GM23248 (cell line): ENCODE results near the gene FBXW11. TPM values are rescaled to one million over a fixed set of nuclear protein-coding genes. Genes with fewer than 3 reads are reported as not detected.

Source experiments
- DNase-seq: peaks from one replicate; pipeline ENCODE4 v3.0.0-alpha.2; 2015
- H2AFZ ChIP-seq: fragments of 200-600 bp; sonication (generic); 2 replicates; pipeline ENCODE4 v1.6.1; 2016; ENCODE audit warnings: antibody characterized with exemption
- H3F3A ChIP-seq: fragments of 200-600 bp; sonication (generic); 2 replicates; pipeline ENCODE4 v1.6.1; 2016; ENCODE audit warnings: mild to moderate bottlenecking, antibody characterized with exemption, mixed run types; ENCODE audit not compliant: insufficient read depth
- H3K27ac ChIP-seq: fragments of 200-600 bp; sonication (generic); 2 replicates; pipeline ENCODE4 v1.5.1; 2016; ENCODE audit warnings: mild to moderate bottlenecking
- H3K27me3 ChIP-seq: fragments of 200-600 bp; sonication (generic); replicated peaks from 2 replicates; pipeline ENCODE4 v1.6.1; 2016; ENCODE audit warnings: mild to moderate bottlenecking; ENCODE audit not compliant: insufficient read depth
- H3K36me3 ChIP-seq: fragments of 200-600 bp; sonication (generic); 2 replicates; pipeline ENCODE4 v1.6.1; 2016; ENCODE audit warnings: low read depth, mild to moderate bottlenecking
- H3K4me1 ChIP-seq: fragments of 200-600 bp; sonication (generic); 2 replicates; pipeline ENCODE4 v1.6.1; 2016; ENCODE audit warnings: mild to moderate bottlenecking; ENCODE audit not compliant: insufficient read depth
- H3K4me2 ChIP-seq: fragments of 200-600 bp; sonication (generic); one replicate; pipeline ENCODE4 v1.6.1; 2016; ENCODE audit warnings: mild to moderate bottlenecking; ENCODE audit not compliant: unreplicated experiment
- H3K4me3 ChIP-seq: fragments of 200-600 bp; sonication (generic); 2 replicates; pipeline ENCODE4 v1.5.1; 2016; ENCODE audit warnings: mild to moderate bottlenecking
- H3K79me2 ChIP-seq: fragments of 200-600 bp; sonication (generic); 2 replicates; pipeline ENCODE4 v1.6.1; 2016; ENCODE audit warnings: mild to moderate bottlenecking; ENCODE audit not compliant: insufficient read depth
- H3K9ac ChIP-seq: fragments of 200-600 bp; sonication (generic); 2 replicates; pipeline ENCODE4 v1.6.1; 2016; ENCODE audit warnings: mild to moderate bottlenecking
- H3K9me2 ChIP-seq: fragments of 200-600 bp; sonication (generic); 2 replicates; pipeline ENCODE4 v1.6.1; 2016; ENCODE audit warnings: mixed run types, mild to moderate bottlenecking, moderate library complexity; ENCODE audit not compliant: insufficient read depth
- H3K9me3 ChIP-seq: fragments of 200-600 bp; sonication (generic); one replicate; pipeline ENCODE4 v1.6.1; 2017; ENCODE audit warnings: low read depth
- H4K20me1 ChIP-seq: fragments of 200-600 bp; sonication (generic); 2 replicates; pipeline ENCODE4 v1.6.0; 2016; ENCODE audit not compliant: insufficient read depth
- EZH2 ChIP-seq: fragments of 200-600 bp; sonication (generic); IDR thresholded peaks from 2 replicates; pipeline ENCODE4 v1.6.1; 2018; ENCODE audit warnings: antibody characterized with exemption, mild to moderate bottlenecking; ENCODE audit not compliant: insufficient read depth, poor library complexity, severe bottlenecking
- EZH2phosphoT487 ChIP-seq: fragments of 200-600 bp; sonication (generic); IDR thresholded peaks from 2 replicates; pipeline ENCODE4 v1.6.1; 2018; ENCODE audit warnings: antibody characterized with exemption, moderate library complexity, mild to moderate bottlenecking, low read depth; ENCODE audit not compliant: insufficient read depth
- WGBS, 2 experiments: methylation state at CpG; one replicate each; pipeline ENCODE4 v1.1.6; 2015 to 2017; ENCODE audit warnings: low lambda C conversion rate in 2 of 2, low coverage in 1 of 2; ENCODE audit errors: missing lambda C conversion rate in 2 of 2; 5-methylcytosine and 5-hydroxymethylcytosine counted together
- in situ Hi-C: fragments of 300-500 bp; cut with MboI; formaldehyde crosslinking; loops from 2 replicates; pipeline ENCODE4 v1.15.0; 2020
- polyA plus RNA-seq: library from polyadenylated mRNA; unstranded; fragments of >200 nt; fragmentation: Nextera tagmentation; extraction: Ambion mirVana; gene quantifications from 2 replicates; pipeline ENCODE4 v1.2.1, GENCODE V29; 2016
- total RNA-seq: library from RNA; depleted of rRNA; stranded (reverse); fragments of >200 nt; shearing (Covaris generic); gene quantifications from 2 replicates; pipeline ENCODE4 v1.2.3, GENCODE V29; 2014

FBXW11 gene
- total and polyA plus RNA-seq, 2 experiments from 2014 or later, result 30.6 to 78.0 TPM

DNA sequence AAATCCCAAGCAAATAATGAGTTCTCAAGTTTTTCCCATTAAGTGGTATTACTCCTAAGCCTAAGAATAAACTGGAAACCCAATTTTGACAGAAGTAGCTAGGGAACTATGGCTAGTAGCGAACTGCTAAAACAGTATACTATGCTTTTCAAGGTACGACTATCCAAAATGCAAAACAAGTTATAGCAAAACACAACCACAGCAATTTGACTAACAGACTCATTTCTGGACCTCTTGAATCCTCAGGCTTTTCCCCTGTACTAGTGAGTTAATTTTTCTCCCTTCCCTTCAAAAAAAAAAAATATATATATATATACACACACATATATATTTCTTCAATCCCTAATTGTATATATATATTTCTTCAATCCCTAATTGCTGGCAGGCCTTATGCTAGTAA, 7.3 kb downstream of the FBXW11 start:
- no peak overlapping the region for H3K9ac ChIP-seq
- H3K36me3 ChIP-seq, result 0 out of 2 replicates have a peak, but pooled peaks cover 6% of the 10 kb centered on the region
- H3K27ac ChIP-seq, result no peak overlapping the region
- H3K4me2 ChIP-seq, result no peak overlapping the region
- 93 to 100% methylated on average over 2 of the region's 2 CpGs for WGBS, 2 experiments
- DNase-seq, result no peak
- H2AFZ ChIP-seq, result no peak overlapping the region
- no peak overlapping the region for H3K4me3 ChIP-seq
- H3K9me3 ChIP-seq, result no peaks in the 10 kb centered on the region
- no peaks in the 10 kb centered on the region for H3K9me2 ChIP-seq
- peaks cover 62% of the 10 kb centered on the region for H4K20me1 ChIP-seq
- in situ Hi-C loops, result no loop called here
- H3K4me1 ChIP-seq, result peaks cover 22% of the 10 kb centered on the region
- no peaks in the 10 kb centered on the region for H3K27me3 ChIP-seq
- H3K79me2 ChIP-seq, result peaks cover 100% of the 10 kb centered on the region
- TF ChIP-seq EZH2, result no peak
- TF ChIP-seq EZH2phosphoT487, result no peak
- peaks cover 11% of the 10 kb centered on the region; the same call in 1 of the 2 replicates for H3F3A ChIP-seq

DNA sequence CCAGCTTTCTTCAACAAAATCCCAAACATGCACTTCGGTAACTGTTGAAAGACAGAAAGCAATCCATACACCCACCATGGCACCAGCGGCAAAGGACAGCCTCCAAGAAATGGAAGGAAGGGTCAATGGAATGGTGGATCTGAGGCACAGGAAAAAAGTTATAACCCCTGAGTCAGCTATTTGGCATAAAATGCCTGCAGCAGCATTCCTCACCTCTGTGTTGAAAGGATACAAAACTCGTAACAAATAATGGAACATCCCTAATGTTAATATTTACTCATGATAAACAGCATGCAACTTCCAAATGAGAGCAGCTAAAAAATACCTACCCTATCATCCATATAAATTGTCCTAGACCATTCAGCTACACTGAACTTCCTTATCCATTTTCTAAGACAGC, 9.4 kb downstream of the FBXW11 start:
- TF ChIP-seq EZH2phosphoT487 (no peak), EZH2 (no peak)
- Histone ChIP-seq H3K4me3 (no peak overlapping the region), H3K4me1 (peaks cover 6% of the 10 kb centered on the region; the same call in 1 of the 2 replicates), H3F3A (no peaks in the 10 kb centered on the region), H2AFZ (no peak overlapping the region), H3K9me3 (no peaks in the 10 kb centered on the region), H3K27ac (no peak overlapping the region), H3K4me2 (no peak overlapping the region), H3K9me2 (no peaks in the 10 kb centered on the region), H3K27me3 (no peaks in the 10 kb centered on the region), H4K20me1 (peaks cover 49% of the 10 kb centered on the region), H3K36me3 (0 out of 2 replicates have a peak, but pooled peaks cover 6% of the 10 kb centered on the region), H3K9ac (no peak overlapping the region), H3K79me2 (peaks cover 100% of the 10 kb centered on the region)
- in situ Hi-C loops, result no loop called here
- no peak for DNase-seq
- WGBS, 2 experiments, result 89 to 92% methylated on average over 3 of the region's 3 CpGs

DNA sequence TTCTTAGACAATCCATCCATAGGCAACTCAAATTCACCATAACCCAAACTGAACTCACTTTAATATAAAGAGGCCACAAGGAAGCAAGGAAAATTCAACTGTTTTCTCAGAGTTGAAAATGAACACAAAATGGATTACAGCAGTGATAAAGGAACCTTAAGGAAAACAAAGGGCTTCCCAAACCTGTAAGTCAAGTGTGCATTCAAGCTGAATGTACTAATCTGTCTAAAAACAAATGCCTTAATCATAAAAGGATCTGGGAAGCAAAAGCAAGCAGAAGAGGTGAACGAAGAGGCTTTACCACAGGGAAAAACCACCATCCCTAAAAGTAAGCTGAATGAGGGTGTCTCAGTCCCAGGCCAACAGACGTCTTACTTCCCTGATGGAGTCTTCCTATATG, 13.6 kb downstream of the FBXW11 start:
- Histone ChIP-seq H3K27ac (no peak overlapping the region), H3F3A (no peaks in the 10 kb centered on the region), H3K27me3 (no peaks in the 10 kb centered on the region), H3K4me2 (no peak overlapping the region), H3K9me3 (no peaks in the 10 kb centered on the region), H3K4me3 (no peak overlapping the region), H4K20me1 (peaks cover 35% of the 10 kb centered on the region), H3K36me3 (peaks cover 6% of the 10 kb centered on the region; the same call in 1 of the 2 replicates), H3K4me1 (peaks cover 20% of the 10 kb centered on the region; the same call in 1 of the 2 replicates), H3K79me2 (peaks cover 100% of the 10 kb centered on the region), H3K9me2 (no peaks in the 10 kb centered on the region), H3K9ac (no peak overlapping the region), H2AFZ (no peak overlapping the region)
- TF ChIP-seq EZH2phosphoT487 (no peak), EZH2 (no peak)
- WGBS, 2 experiments, result 98 to 100% methylated on average over 2 of the region's 2 CpGs
- in situ Hi-C loops, result no loop called here
- DNase-seq, result no peak

DNA sequence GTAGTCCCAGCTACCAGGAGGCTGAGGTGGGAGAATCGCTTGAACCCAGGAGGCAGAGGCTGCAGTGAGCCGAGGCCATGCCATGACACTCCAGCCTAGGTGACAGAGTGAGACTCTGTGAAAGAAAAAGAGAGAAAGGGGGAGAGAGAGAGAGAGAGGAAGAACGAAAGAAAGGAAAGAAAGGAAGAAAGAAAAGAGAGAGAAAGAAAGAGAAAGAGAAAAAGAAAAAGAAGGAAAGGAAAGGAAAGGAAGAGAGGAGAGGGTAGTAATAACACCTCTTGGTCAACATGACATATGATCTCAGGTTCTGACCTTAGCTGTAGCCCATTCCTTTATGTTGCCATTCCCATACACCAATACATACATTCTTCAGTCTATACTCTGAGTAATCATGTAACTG, 14.1 kb downstream of the FBXW11 start:
- Histone ChIP-seq H4K20me1 (peaks cover 30% of the 10 kb centered on the region), H3K27me3 (no peaks in the 10 kb centered on the region), H3K4me3 (no peak overlapping the region), H3K9ac (no peak overlapping the region), H3K9me3 (no peaks in the 10 kb centered on the region), H2AFZ (no peak overlapping the region), H3K4me1 (peaks cover 20% of the 10 kb centered on the region; the same call in 1 of the 2 replicates), H3K27ac (no peak overlapping the region), H3K36me3 (peaks cover 6% of the 10 kb centered on the region; the same call in 1 of the 2 replicates), H3K4me2 (no peak overlapping the region), H3F3A (no peaks in the 10 kb centered on the region), H3K9me2 (no peaks in the 10 kb centered on the region), H3K79me2 (peaks cover 100% of the 10 kb centered on the region)
- DNase-seq, result no peak
- in situ Hi-C loops, result no loop called here
- no peak for TF ChIP-seq EZH2phosphoT487
- TF ChIP-seq EZH2, result no peak
- 92 to 98% methylated on average over 3 of the region's 3 CpGs for WGBS, 2 experiments

DNA sequence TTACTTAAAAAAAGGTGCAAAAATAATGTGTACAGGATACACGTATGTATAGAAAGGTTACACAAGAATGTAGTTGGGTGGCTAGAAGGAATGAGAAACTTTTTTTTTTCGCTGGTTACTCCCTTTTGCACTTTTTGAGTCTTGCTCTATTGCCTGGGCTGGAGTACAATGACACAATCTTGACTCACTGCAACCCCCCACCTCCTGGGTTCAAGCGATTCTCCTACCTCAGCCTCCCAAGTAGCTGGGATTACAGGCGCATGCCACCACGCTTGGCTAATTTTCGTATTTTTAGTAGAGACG, 15.8 kb downstream of the FBXW11 start:
- H3K4me3 ChIP-seq, result no peak overlapping the region
- H3K4me1 ChIP-seq, result peaks cover 14% of the 10 kb centered on the region; the same call in 1 of the 2 replicates
- peaks cover 17% of the 10 kb centered on the region for H4K20me1 ChIP-seq
- H3K27ac ChIP-seq, result no peak overlapping the region
- H3K9me3 ChIP-seq, result no peaks in the 10 kb centered on the region
- TF ChIP-seq EZH2 (no peak), EZH2phosphoT487 (no peak)
- no peak for DNase-seq
- peaks cover 100% of the 10 kb centered on the region for H3K79me2 ChIP-seq
- WGBS, 2 experiments, result 94 to 95% methylated on average over 7 of the region's 7 CpGs
- H3K27me3 ChIP-seq, result no peaks in the 10 kb centered on the region
- no peak overlapping the region for H3K9ac ChIP-seq
- no peaks in the 10 kb centered on the region for H3K9me2 ChIP-seq
- no peak overlapping the region for H3K4me2 ChIP-seq
- in situ Hi-C loops, result no loop called here
- H2AFZ ChIP-seq, result no peak overlapping the region
- peaks cover 1% of the 10 kb centered on the region; the same call in 1 of the 2 replicates for H3K36me3 ChIP-seq
- peaks cover 4% of the 10 kb centered on the region for H3F3A ChIP-seq
